ENCODE results near the gene FXYD7.
"Not testable (repeated sequence)": the region's sequence is repeated elsewhere in the genome, so short reads cannot be mapped to it uniquely, and the experiment has no call there.

FXYD7 gene

DNA sequence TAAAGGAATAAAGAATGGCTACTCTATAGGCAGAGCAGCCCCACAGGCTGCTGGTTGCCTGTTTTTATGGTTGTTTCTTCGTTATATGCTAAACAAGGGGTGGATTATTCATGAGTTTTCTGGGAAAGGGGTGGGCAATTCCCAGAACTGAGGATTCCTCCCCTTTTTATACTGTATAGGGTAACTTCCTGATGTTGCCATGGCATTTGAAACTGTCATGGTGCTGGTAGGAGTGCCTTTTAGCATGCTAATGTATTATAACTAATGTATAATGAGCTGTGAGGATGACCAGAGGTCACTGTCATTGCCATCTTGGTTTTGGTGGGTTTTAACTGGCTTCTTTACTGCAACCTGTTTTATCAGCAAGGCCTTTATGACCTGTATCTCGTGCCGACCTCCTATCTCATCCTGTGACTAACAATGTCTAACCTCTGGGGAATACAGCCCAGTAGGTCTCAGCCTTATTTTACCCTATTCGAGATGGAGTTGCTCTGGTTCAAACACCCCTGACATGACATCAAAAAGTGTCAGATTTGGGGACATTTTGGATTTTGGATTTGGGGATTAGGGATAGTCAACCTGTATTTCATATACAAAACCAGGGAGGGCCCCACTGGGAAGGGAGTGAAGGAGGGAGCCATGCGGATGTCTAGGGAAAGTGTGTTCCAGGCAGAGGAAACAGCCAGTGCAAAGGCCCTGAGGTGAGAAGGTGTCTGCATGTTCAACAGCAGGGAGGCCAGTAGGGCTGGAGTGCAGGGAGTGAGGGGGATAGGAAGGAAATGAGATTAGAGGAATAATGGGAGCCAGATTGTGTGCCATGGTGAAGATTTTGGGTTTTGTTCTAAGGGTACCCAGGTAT is 22.4 kb downstream of the FXYD7 start:
- no peak for DNase-seq (ENCODE audit: low spot score)

DNA sequence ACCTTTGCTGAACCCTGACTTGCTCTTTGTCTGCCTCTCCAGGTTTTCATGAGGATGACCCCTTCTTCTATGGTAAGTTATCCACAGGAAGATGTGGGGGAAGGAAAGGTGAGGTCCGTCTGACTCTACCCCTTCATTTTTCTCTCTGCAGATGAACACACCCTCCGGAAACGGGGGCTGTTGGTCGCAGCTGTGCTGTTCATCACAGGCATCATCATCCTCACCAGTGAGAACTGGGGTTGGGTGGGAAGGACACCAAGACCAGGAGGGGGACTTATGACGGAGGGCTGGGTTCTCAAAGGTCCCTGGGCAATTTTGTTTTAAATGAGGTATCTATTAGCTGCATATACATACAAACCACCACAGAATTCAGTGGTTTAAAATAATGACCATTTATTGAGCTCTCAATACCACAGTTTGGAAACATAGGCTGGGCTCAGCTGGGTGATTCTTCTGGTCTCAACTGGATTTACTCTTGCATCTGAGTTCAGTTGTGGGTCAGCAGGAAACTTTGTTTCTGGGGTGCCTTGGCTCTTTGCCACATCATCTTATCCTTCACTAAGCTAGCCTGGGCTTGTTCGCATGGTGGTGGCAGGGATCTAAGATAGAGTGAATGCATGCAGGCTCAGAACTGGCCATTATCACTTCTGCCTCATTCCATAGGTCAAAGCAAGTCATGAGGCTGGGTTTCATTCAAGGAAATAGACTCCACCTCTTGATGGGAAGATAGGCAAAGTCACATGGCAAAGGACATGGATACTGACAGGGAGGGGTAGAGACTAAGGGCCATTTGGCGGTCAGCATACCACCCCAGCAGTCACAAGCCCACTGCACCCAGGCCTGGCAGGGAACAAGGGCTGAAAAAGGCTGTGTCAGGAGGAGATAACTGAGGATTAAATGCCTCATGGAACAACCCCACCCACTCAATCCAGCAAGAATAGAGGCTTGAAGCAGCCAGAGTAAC is 23.3 kb downstream of the FXYD7 start:
- DNase-seq (ENCODE audit: low spot score): no peak

DNA sequence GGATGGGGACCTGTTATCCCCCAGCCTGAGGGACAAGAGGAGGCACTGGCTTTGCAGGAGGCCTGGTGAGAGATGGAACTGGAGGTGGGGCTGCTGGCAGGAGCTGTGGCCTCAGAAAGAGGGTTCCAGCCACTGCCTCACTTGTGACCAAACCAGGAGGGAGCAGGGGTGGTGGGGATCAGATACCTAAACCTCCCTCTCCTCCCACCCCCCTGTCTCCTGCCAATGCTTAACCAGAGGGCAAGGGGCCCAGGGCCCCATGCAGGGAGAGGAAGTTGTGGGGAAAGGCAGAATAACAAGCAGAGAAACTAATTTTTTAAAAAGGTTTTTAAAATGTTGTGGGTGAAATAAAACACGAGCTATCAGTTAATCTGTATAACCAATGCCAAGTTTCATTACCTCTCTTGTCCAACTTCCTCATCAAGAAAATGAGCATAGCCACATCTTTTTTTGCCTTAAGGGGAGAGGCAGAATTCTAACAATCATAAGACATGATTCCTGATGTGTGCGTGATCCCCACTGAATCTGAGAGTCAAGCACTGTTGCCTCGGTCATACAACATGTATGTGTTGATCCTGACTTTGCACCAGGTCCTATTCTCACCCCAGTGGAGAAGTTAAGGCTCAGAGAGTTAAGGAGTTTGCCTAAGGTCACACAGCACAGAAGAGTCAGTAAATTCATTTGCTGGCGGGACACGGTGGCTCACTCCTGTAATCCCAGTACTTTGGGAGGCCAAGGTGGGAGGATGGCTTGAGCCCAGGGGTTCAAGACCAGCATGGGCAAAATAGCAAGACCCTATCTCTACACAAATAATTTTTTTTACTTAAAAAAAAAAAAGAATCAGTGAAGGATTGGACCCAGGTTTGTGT is 24.4 kb downstream of the FXYD7 start:
- DNase-seq (ENCODE audit: low spot score): no peak

DNA sequence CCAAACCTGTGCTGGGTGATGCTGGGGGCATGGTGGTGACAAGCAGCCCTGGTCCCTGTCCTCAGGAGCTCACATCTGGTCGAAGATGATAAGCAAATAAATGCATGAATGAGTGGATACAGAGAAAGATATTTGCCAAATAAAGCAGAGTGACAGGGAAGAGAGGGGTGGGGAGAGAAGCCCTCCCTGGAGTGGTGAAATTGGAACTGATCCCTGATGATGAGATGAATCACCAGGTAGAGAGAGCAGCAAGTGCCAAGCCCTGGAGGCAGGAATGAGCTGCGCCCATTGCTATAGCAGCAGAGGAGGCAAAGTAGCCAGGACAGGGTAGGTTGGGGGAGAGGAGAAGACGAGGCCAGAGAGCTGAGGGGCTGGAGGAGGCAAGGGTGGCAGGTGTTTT is 25.1 kb downstream of the FXYD7 start:
- no peak for DNase-seq (ENCODE audit: low spot score)

DNA sequence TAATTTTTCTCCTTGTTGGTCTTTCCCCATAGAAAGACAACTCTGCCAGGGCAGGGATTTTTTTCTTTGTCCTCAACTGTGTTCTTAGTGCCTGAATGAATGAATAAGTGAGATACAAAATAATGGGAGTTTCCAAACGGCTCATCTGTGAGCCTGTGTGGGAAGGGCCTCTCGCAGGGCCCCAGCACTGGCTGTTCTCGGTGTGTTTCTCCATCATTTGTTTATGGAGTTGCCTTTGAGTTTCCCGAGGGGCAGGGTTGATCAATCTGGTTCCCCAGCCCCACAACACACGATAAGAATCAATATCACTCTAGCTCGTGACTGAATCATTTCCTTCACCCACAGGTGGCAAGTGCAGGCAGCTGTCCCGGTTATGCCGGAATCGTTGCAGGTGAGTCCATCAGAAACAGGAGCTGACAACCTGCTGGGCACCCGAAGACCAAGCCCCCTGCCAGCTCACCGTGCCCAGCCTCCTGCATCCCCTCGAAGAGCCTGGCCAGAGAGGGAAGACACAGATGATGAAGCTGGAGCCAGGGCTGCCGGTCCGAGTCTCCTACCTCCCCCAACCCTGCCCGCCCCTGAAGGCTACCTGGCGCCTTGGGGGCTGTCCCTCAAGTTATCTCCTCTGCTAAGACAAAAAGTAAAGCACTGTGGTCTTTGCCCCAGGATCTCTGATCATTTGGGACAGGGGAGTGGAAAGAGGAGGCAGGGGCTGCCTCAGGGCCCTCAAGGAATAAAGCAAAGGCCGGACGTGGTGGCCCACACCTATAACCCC is 26.4 kb downstream of the FXYD7 start:
- no peak for DNase-seq (ENCODE audit: low spot score)

DNA sequence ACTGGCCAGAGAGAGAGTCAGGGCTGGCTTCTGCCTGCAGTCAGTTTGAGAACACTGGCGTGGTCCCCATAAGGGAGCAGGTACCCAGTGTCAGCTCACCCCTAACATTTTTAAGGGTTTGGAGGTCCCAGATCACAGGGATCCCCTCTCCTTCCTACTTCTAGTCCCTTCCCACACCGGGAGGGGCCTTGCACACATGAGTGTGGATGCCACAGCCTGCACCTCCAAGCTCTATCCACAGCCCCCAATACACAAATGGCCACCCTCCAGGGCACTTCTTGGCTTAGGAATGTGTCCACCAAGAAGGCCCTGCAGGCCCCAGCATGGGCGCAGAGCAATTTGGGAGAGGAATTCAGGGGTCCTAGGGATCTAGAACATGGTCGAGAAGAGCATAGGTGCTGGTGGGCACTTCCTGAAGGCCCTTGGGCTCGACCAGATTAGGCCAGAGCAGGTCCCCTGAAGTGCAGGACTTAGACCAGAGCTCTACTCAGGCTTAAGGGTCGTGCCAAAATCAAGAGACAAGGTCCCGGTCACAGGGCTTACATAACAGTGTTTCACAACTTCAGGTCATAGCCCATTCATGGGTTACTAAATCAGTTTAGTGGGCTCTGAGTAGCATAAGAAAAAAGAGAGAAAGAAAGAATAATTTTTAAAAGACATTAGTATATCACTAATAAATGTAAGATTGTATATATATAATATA is 27.5 kb downstream of the FXYD7 start:
- DNase-seq (ENCODE audit: low spot score): no peak

DNA sequence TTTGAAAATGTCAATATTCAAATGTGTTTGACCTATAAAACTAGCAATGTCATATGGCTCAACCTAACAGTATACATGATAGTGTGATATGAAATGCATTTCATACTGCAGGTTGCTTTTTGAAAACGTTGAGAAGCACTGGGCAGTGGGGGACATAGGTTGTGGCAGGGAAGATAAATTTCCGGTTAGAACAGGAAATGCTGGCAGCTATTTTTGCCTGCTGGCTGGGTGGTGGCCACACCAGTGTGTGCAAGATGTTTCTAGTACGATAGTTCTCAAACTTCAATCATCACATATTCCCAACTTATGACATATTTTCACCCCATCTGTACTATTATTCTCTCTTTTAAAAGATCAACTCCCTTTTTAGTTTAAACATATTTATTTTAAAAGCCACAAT is 28.7 kb downstream of the FXYD7 start:
- no peak for DNase-seq (ENCODE audit: low spot score)

DNA sequence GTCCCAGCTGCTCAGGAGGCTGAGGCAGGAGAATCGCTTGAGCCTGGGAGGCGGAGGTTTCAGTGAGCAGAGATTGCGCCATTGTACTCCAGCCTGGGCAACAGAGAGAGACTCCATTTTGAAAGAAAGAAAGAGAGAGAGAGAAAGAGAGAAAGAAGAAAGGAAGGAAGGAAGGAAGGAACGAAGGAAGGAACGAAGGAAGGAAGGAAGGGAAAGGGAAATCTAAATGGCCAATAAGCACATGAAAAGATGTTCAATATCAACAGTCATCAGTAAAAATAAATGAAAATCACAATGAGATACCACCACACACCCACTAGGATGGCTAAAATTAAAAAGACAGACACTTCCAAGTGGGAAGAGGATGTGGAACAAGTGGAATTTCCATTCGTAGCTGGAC is 31.2 kb downstream of the FXYD7 start:
- DNase-seq (ENCODE audit: low spot score): no peak

DNA sequence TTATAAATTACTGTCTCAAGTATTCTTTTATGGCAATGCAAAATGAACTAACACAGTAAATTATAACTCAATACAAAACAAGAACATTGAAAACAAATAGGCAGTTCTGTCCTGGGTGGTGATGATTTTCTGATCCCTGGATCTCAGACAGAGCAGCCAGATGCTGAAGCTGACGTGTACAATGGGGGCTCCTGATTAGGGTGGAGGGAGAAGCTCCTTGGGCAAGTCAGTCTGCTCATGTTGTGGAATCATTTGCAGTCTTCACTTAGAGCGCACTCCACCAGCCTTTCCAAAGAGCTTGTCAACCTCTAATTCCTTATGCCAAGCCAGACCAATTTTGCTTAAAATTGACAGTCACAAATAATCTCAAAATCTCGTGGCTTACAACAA is 33.1 kb downstream of the FXYD7 start:
- DNase-seq (ENCODE audit: low spot score): no peak

DNA sequence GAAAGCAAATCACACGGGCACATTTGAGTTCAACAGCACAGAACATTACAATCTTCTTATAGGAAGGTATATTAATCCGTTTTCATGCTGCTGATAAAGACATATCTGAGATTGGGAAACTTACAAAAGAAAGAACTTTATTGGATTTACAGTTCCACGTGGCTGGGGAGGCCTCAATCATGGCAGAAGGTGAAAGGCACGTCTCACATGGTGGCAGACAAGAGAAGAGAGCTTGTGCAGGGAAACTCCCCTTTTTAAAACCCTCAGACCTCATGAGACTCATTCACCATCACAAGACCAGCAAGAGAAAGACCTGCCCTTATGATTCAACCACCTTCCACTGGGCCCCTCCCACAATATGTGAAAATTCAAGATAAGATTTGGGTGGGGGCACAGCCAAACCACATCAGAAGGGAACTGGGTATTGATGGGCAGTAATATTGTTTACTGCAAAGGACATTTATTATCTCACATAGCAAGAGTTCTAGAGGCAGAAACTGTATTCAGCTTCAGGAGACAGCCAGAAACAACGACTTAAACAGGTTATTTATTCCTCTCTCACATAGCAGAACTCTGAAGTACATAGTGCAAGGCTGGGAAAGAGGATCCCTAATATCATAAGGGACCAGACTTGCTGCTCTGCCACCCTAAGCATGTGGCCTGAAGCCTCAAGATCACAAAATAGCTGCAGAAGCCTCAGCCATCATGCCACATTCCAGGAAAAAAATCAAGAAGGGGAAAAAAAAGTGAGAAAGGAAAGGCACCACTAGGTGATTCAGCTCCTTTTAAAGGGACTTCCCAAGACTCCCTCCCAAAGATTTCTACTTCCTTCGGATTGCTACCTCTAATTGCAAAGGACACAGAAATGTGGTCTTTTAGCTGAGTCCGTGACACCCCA is 34.6 kb downstream of the FXYD7 start:
- no peak for DNase-seq (ENCODE audit: low spot score)

DNA sequence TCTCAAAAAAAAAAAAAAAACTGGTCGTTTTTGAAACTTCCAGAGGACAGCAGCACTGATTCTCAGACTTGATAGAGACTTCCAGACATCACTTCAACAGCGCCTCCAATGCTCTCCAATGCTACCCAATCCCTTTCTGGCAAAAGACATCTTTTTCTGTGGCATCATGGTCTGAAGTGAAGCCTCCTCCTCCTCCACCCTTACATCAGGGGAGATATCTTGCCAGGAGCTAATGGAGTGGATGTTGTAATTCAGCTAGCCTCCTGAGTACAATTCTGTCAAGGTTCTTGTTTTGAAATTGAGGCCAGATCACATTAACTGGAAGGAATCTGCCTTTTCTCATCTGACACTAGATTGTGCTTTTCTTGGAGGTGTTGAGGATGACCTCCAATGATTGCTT is 35.6 kb downstream of the FXYD7 start:
- no peak for DNase-seq (ENCODE audit: low spot score)

DNA sequence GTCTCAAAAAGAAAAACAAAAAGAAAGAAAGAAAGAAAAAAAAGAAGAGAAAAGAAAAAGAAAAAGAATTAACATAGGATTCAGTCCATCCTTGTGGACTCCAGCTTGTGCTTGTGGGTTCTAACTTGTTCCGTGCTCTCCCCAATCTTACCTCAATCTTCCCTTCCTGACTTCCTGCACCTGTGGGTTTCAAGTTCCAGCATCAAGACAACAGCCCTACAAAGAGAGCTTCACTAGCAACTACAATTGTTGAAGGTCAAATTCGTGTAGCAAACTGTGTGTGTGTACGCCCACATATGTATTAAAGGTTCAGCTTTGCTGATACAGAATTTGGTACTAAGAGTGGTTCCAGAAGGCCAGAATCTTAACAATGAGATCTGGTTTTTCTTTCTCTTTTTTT is 36.8 kb downstream of the FXYD7 start:
- no peak for DNase-seq (ENCODE audit: low spot score)

DNA sequence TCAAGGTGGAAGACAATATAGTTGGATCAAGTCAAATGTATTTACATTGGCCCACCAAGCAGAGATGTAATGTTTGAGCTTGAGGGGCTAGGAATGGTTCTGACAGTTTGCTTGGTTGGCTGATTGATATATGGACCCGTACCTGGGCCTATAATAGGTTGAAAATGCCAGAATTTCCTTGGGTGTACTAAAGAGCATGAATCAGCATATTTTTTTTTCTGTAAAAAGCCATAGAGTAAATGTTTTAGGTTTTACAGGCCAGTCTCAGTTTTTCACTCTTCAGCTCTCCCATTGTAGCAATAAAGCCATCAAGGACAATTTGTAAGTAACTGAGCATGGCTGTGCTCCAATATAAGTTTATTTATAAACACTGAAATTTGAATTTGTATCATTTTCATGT is 38.3 kb downstream of the FXYD7 start:
- no peak for DNase-seq (ENCODE audit: low spot score)

DNA sequence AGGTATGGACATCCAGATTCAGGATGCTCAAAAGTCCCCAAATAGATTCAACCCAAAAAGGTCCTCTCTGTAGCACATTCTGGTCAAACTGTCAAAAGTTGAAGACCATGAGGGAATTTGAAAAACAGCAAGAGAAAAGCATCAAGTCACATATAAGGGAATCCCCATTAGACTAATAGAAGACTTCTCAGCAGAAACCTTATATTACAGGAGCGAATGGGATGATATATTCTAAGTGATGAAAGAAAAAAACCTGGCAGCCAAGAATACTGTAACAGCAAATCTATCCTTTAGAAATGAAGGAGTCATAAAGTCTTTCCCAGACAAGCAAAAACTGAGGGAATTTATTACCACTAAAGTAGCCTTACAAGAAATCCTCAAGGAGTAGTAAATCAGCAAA is 41.2 kb downstream of the FXYD7 start:
- DNase-seq (ENCODE audit: low spot score): no peak

DNA sequence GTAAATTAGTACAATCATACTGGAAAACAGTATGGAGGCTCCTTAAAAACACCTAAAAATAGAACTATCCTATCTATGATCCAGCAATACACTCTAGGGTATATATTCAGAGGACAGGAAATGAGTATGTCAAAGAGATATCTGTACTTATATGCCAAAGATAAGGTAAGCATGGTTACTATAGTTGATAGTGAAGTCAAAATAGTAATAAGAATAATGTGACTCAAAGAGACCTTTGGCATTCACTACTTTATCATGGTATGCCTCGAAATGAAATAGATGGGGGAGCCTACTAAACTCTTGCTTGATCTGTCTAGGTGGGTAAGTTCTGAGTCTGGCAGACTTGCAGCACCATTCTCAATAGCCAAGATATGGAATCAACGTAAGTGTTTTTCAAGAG is 41.8 kb downstream of the FXYD7 start:
- no peak for DNase-seq (ENCODE audit: low spot score)

DNA sequence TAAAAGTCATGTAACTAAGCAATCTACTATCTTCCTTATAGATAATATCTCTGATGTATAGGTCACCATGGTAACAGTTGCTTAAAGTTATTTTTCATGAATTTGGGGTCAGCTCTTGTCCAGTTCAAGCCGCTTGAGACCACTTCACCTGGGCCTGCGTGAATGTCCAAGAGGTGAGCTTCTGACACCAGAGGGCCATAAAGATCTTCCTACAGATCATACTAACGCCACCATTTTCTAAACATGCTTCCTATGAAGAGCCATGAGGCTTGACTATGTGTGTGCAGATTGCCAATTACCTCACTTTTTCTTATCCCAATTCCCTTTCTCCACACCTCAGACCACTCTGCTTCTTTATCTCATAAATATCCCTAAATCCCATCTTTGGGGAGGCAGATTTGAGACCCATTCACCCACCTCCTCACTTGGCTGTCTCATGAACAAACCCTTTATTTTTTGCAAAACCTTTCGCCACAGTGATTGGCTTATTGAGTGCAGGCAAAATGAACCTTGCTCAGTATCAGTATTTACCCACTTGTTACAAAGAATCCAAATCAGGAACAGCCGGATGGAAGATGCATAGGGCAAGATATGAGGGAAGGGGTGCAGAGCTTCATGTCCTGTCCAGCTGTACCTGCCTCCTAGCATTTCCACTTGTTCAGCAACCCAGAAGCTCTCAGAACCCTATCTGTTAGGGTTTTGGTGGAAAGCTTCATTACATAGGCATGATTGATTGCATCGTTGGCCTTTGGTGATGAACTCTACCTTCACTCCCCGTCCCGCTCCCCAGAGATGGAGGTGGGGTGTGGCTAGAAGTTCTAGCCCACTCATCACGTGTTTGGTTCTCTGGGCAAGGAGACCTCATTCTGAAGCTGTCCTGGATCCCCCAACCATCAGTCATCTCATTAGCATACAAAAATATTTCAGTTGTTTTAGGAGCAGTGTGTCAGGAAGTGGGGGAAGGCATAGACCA is 51.2 kb downstream of the FXYD7 start:
- no peak for DNase-seq (ENCODE audit: low spot score)

DNA sequence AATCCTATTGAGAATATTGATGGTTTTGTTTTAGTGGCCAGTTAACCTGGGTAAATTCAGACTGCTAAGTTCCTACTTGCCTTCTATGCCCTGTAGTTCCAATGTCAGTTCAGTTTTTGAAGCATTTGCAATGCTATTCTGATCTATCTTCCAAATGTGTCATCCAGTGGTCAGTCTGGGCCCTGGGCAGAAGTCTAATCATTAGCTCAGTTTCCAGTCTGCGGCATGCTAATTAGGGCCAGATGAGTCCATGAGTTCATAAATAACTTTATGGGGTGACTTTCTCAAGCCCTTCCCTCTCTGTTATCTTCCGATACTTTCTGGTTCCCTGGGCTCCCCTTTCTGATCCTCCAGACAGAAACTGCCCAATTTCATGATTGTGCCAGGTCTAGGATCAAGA is 52.8 kb downstream of the FXYD7 start:
- DNase-seq (ENCODE audit: low spot score): no peak

DNA sequence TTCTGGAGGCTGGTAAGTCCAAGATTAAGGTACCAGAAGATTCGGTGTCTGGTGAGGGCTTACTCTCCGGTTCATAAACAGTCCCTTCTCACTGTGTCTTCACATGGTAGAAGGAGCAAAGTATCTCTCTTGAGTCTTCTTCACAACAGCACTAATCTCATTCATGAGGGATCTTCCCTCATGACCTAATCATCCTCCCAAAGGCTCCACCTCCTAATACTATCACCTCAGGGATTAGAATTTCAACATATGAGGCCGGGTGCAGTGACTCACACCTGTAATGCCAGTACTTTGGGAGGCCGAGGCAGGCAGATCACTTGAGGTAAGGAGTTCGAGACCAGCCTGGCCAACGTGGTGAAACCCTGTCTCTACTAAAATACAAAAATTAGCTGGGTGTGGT is 53.8 kb downstream of the FXYD7 start:
- not testable (repeated sequence) for DNase-seq (ENCODE audit: low spot score)
